Liver (tissue), 2 donors: ENCODE measurements around the gene BIN1.

ENCODE experiments used
- CTCF ChIP-seq: fragments of 150-350 bp; IDR thresholded peaks from 2 replicates; pipeline ENCODE4 v1.5.1; 2017; ENCODE audit warnings: improper control_type of control experiment, low read depth, low read length; ENCODE audit not compliant: missing input control
- YY1 ChIP-seq: IDR thresholded peaks from 2 replicates; pipeline ENCODE4 v1.6.1; 2016; ENCODE audit warnings: antibody characterized with exemption, mild to moderate bottlenecking
- ZBTB33 ChIP-seq: IDR thresholded peaks from 2 replicates; pipeline ENCODE4 v1.6.1; 2016; ENCODE audit warnings: antibody characterized with exemption
- donor health status: healthy.

GRCh38 chr2:127011796-127012195, 95.2 kb downstream of the BIN1 start:
- TF ChIP-seq CTCF (no peak), YY1 (no peak), ZBTB33 (no peak)
